GM21737 (cell line): ENCODE results near the gene HCRTR1.
A peak's percentile ranks its signal among the peaks of the same experiment; 100 is the strongest.

Experiments used
- ATAC-seq: cut with Tn5 transposase; IDR thresholded peaks from one replicate; pipeline ENCODE4 v1.9.1; 2021; ENCODE audit warnings: mild to moderate bottlenecking, moderate library complexity; ENCODE audit not compliant: unreplicated experiment

Gene HCRTR1

DNA sequence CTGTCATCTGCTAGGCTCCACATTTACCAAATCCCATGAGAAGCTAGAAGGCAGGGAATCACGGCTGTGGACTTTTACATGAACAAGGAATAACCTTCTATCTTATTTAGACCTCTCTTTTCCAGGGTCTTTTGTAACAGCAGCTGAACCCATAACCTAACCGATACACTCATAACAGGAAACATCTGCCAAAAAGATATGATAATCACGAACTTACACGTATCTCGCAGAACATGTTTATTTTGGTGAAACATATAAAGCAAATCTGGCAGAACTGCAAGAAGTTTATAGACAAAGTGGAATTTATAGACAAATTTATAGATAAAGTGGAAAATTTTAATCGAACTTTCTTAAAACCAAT, 20.8 kb upstream of the HCRTR1 start:
- ATAC-seq, result no peak

DNA sequence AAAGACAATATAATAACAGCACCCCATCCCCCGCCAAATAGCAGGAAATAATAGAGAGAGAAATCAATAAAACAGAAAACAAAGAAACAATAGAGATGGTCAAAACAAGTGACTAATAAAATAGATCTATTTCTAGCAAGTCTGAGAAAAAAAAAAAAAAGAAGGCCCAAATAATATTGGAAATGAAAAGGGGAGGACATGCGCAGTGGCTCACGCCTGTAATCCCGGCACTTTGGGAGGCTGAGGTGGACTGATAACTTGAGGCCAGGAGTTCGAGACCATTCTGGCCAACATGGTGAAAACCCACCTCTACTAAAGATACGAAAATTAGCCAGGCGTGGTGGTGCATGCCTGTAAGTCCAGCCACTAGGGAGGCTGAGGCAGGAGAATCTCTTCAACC, 18.5 kb upstream of the HCRTR1 start:
- no peak for ATAC-seq

DNA sequence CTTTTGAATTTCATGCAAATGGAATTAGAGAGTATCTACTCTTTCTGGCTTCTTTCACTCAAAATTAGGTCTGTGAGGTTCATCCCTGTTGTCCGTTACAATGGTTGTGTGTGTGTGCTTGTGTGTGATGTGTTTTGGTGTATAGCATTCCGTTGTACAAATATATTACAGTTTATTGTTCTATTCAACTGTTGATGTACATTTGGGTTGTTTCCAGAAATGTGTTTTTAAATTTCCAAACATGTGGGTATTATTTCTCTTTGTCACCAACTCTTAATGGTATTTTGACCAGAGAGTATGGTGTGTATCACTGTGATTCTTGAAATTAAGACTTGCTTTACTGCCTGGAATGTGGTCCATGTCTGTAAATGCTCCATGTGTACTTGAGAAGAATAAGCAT, 16.8 kb upstream of the HCRTR1 start:
- ATAC-seq, result no peak

DNA sequence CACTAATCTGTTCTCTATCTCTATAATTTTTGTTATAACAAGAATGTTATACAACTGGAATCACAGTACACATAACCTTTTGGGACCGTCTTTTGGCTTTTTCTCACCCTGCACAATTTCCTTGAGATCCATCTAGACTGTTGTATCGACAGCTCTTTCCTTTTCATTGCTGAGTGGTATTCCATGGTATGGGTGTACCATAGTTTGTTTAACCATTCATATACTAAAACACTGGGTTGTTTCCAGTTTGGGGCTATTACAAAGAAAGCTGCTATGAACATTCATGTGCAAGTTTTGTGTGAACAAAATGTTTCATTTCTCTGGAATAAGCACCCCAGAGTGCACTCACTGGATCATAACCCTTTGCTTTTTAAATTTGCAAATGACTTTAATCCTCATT, 15.4 kb upstream of the HCRTR1 start:
- ATAC-seq, result no peak

DNA sequence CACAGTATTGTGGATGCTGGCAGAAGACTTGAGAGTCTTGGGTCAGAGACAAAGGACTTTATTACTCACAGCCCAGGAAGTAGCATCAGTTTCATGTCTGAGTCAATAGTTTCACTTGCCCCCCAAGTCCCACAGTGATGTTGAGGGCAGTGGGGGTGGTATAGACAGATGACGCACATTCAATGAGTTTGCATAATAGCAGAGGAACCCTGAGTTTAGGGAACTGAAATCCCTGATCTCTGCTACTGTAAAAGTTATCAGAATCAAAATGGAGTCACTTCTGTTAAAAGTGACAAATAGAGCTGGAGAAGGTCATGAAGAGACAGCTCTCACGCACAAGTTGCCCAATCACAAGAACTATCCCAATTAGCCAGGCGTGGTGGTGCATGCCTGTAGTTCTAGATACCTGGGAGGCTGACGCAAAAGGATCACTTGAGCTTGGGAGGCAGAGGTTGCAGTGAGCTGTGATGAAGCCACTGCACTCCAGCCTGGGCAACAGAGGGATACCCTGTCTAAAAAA, 11.5 kb upstream of the HCRTR1 start:
- ATAC-seq, result peak; percentile 94

DNA sequence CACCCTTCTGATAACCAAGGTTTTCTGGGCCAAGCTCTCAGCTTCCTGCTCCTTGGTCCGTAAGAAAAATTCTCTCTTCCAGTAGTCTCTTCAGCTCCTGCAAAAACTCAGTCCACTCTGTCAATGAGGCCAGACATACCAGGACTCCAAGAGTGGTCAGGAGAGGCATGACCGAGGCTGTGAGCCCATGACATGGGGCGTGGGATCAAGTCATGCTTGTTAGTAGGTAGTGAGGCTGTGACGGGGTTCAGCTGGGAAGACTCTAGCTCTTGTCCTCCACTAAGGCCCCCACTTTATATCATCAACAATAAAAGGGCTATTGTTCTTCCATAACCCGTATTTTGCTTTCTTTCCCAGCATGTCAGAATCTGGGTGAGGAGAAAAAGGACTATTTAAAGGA, 10.1 kb upstream of the HCRTR1 start:
- ATAC-seq, result no peak

DNA sequence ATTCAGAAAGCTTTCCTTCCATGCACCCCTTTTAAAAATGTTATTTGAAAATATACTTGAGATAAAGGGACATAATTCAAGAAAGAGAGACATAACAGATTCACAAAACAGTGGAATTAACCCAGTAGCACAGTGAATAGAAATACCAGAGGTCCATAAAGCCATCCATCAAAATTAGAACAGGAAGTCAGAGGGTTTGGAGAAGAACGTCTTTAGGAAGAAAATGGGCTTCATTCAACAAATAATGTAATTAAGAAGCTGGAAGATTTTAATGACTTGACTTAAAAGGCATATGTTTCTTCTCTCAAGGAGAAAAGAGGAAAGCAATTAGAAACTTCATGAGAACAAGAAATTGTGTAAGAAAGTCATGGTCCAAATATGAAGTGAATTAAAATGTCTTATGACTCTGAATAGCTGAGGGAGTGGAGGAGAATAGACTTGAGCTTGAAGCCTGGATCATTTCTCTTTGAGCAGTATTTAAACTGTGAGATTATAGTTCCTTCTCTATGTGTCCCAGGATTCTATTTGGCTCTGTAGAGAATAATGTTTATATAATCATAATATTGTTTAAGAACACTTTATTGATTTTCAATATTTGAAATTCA, 7.9 kb upstream of the HCRTR1 start:
- ATAC-seq, result no peak

DNA sequence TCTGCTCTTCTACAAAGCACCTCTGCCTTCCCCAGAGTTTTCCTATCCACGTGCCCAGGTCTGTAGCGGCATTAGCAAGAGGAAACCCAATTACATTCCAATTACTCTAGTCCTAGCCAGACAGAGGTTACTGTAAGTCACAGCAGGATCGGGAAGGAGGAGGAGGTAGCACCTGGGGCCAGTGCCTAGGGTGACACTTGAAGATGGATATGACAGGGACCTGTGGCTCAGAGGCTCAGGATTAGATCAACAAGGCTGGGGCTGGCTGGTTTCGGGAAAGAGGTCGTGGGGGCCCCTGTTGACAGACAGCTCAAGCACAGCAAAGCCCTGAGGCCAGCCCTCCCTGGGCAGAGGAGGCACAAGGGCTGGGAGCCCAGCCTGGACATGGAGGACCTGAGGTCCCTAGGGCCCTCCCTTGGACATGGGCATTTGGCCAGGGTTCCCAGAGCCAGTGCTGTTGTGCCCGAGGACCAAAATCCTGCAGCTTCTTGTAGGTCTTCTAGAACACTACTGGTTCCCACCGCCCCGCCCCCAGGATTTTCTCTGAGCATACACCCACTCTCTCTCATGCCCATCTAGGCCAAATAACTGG, 3.0 kb upstream of the HCRTR1 start:
- no peak for ATAC-seq

DNA sequence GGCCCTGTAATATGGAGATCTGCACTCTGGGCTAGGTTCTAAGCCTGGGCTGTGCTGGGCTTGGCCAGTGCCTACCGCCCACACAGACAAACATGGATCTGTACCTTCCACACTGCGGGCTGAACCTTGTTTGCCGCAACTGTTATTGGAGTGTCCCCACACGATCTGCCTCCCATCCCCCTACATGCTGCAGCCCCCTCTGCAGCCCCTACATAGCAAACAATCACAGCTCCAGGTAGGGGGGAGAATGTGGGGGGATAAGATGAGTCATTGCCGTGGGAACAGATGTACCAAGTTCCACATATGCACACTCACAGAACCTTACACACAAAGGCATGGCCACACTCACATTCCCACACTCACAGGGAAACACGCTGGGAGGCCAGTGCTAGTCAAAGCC, 2.1 kb upstream of the HCRTR1 start:
- no peak for ATAC-seq

DNA sequence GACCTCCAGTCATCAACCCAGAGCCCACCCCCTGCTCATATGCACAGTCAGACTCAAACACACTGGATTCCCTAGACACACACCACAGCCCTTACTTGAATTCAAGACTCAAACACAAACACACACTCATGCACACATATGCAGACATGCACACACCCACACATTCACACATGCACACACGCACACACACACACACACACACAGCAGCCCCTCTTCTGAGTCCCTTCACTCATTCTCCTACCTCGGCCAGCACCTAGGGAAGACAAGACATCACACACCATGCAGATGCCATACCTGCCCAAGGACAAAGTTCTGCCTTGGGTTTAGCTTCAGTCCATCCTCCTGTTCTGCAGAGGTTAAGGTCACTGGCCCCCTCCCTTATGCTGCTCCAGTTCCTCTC, 1.6 kb upstream of the HCRTR1 start:
- ATAC-seq, result no peak

DNA sequence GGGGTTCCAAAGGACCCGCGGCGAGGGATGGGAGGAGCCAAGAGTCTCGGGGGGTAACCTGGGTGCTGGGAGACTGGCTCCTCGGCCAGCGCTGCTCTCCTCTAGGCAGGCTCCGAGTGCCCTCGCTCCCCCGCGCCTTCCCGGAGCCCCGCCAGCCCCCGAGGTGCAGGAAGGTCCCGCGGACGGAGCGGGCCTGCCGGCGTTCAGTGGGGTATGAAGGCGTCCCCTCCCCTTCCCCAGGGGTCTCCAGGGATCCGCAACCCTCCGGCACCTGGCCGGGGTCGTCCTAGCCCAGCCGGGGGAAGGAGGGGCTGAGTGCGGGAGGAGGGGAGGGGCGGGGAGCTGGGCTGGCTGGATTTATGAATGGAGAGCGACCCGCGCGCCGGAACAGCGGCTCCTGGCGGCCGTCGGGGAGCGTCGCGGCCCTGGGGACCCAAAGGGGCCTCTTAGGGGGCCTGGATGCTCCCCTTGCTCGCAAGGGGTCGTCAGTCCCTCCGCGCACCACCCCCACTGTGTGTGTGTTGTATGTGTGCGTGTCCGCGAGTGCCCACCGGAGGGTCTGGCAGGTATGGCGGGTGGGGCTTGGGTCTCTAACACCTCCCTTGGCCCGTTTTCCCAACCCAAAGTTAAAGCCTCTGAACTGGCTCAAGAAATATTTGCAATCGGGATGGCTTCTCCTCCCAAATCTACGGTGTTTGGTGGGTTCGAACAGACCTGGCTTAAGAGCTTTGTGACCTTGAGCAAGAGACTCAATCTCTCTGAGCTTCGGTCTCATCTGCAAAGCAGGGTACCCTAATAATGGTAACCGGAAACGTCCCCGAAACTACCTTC, 642 bp downstream of the HCRTR1 start:
- ATAC-seq, result no peak

DNA sequence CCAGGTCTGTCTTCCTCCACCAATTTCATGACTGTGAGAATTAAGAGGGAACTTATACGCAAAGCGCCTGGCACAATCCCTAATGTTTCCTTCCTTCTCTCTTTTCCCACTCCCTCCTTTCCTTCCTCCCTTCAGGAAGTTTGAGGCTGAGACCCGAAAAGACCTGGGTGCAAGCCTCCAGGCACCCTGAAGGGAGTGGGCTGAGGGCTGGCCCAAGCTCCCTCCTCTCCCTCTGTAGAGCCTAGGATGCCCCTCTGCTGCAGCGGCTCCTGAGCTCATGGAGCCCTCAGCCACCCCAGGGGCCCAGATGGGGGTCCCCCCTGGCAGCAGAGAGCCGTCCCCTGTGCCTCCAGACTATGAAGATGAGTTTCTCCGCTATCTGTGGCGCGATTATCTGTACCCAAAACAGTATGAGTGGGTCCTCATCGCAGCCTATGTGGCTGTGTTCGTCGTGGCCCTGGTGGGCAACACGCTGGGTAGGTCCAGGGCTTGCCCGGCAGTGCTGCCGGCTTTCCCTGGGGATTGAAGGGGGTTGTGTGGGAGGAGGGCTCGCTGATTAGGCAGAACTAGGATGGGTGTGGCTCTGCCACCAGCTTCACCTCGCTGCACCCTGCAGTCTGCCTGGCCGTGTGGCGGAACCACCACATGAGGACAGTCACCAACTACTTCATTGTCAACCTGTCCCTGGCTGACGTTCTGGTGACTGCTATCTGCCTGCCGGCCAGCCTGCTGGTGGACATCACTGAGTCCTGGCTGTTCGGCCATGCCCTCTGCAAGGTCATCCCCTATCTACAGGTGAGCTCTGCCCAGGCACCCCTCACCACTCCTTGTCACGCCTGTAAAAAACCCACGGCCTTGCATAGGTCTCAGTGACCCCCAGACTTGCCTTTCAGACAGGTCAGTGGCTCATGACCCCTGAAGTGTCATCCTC, 1.7 kb downstream of the HCRTR1 start:
- no peak for ATAC-seq

DNA sequence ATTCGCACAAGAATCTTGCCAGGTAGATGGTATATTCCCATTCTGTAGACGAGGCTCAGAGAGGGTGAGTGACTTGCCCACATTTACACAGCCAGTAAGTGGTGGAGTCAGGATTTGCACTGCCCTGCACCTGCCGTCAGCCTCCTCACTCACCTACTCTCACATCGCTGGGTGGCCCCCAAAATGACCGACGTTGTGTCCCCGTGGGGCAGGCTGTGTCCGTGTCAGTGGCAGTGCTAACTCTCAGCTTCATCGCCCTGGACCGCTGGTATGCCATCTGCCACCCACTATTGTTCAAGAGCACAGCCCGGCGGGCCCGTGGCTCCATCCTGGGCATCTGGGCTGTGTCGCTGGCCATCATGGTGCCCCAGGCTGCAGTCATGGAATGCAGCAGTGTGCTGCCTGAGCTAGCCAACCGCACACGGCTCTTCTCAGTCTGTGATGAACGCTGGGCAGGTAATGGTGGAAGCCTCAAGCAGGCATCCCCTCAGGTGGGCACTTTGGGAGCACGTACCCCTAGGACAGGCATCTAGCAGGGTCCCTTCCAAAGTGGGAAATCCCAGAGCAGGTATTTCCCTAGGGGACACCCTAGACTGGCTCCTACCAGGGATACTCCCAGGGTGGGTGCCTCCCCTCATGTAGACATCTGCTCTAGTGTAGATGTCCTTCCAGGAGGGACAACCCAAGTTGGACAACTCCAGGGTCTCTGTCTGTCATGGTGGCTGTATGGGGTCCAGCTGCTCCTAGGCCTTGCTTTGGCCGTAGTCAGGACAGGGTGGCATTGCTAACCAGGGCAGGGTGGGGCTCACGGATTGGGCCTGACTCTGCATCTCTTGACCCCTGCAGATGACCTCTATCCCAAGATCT, 3.4 kb downstream of the HCRTR1 start:
- ATAC-seq, result no peak

DNA sequence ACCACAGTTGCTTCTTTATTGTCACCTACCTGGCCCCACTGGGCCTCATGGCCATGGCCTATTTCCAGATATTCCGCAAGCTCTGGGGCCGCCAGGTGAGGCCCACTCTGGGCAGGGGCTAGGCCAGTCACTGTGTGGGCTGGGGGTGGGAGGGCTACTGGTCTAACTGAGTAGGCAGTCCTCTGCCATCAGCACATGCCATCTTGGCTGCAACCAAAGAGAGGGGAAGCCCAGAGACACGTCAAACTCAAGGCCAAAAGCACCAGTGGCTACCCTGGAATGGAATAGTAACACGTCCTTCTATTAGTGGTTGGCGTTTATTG, 4.0 kb downstream of the HCRTR1 start:
- ATAC-seq, result no peak

DNA sequence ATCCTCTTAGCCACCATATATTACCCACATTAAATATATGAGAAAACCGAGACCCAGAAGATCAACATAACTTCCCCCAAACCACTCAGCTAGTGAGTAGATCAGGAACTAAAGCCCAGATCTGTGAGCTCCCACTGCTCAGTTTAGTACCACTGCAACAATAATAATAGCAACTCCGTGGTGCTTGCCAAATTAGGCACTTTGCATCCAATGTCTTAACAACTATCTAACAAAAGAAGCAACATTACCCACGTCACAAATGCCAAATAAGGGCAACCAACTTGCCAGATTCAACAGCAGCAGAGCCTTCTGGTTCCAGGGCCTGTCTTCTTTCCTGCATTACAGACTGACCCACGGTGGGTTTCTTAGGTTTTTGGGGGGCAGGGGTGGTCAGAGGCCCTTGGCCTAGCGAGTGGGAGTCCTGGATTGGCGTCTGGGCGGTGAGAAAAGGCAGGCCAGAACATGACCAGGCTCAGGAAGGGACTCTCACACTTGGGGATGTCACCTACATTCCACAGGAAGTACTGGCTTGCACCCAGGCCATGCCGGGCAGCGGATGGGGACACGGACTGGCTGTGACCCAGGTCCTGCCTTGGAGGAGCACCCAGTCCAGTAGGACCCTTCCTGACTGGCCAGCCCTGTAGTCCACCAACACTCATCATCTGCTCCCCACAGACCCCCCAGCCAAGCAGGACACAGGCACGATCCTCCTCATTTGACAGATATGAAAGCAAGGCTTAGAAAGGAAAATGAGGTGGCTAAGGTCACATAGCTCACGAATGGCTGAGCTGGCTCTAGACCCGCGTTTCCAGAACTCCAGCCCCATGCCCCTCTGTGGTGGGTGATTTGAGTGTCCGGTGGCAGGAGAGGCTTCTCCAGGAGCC, 4.6 kb downstream of the HCRTR1 start:
- ATAC-seq, result no peak

DNA sequence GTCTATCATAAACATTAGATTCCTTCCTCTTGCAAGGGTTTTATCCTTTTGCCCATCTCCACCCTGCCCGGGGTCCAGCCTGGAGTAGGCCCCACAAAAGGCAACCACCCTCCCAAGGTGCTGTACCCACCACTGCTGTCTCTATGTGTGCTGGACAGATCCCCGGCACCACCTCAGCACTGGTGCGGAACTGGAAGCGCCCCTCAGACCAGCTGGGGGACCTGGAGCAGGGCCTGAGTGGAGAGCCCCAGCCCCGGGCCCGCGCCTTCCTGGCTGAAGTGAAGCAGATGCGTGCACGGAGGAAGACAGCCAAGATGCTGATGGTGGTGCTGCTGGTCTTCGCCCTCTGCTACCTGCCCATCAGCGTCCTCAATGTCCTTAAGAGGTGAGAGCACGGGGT, 5.9 kb downstream of the HCRTR1 start:
- ATAC-seq, result no peak

DNA sequence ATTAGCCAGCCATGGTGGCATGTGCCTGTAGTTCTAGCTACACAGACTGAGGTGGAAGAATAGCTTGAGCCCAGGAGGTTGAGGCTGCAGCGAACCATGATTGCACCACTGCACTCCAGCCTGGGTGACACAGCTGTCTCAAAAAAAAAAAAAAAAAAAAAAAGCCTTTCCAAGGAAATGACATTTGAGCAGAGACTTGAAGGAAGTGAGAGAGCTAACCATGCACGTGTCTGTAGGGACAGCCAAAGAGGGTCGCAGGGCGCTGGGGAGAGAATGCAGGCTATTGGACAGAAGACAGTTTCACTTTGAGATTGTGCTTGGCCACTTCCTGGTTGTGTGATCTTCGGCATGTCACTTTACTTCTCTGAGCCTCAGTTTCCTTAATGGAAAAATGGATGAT, 6.8 kb downstream of the HCRTR1 start:
- ATAC-seq, result no peak

DNA sequence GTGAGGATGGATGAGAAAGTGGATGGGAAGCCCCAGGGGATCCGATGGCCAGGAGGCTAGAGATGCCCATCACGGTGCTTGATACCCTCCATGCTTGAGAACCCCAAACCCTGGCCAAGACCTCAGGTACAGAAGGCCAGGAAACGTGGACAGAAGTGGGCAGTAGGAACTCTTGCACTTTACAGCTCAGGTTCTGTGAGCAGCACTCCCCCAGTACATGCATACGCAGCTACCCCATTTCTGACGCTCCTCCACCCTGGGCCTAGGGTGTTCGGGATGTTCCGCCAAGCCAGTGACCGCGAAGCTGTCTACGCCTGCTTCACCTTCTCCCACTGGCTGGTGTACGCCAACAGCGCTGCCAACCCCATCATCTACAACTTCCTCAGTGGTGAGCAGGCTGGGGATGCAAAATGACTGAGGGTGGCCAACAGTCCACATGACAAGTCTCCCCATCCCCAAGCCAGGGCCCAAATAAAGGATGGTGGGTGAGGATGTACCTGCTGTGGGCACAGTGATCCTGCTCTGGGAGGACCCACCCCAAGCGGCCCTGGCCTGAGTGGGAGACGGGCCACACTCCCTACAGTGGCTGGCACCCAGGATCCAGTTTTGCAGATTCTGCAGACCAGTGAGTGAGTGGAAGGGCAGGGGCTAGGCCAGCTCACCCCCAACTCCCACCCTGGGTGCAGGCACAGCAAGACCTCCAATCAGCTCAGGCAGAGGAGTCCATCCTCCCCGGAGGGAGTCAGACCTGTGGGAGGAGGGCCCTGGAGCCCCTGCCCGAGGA, 7.4 kb downstream of the HCRTR1 start:
- ATAC-seq, result no peak
